Subcutaneous adipose tissue (tissue), 4 donors: Measurements from ENCODE around the gene TMEM107. TPM values are rescaled to one million over a fixed set of nuclear protein-coding genes. Genes with fewer than 3 reads are reported as not detected.

ENCODE experiments used
- CTCF ChIP-seq: fragments of 450-650 bp; IDR thresholded peaks from one replicate; pipeline ENCODE4 v1.5.1; 2016; ENCODE audit warnings: low read depth, mild to moderate bottlenecking, control low read depth, antibody characterized with exemption, moderate library complexity
- total RNA-seq, 4 donors: library from RNA; depleted of rRNA; stranded (reverse); fragments of >200 nt; gene quantifications; one replicate each; pipeline ENCODE4 v1.1.0, GENCODE V29; 2016

The TMEM107 gene
- total RNA-seq, 4 donors from 2014 or later = 14.3 to 23.8 (median 20.4) TPM

GRCh38 chr17:8153525-8153956 lies 22.6 kb downstream of the TMEM107 start:
- TF ChIP-seq CTCF = no peak

- no peak for TF ChIP-seq CTCF
These were observed 23.1 kb downstream of the TMEM107 start for GRCh38 chr17:8153031-8153451.

- TF ChIP-seq CTCF = no peak
These were observed 23.9 kb downstream of the TMEM107 start, which contains the start of gene PER1 for GRCh38 chr17:8152112-8152775. Gene PER1, minus strand, starts transcription at chr17:8152404. Its CDS starts 1,698 bp downstream, at chr17:8150706.

- TF ChIP-seq CTCF = no peak
These were observed 24.5 kb downstream of the TMEM107 start for GRCh38 chr17:8151641-8152111.

GRCh38 chr17:8151120-8151640 lies 25.0 kb downstream of the TMEM107 start:
- no peak for TF ChIP-seq CTCF

- TF ChIP-seq CTCF = no peak
These were observed 25.7 kb downstream of the TMEM107 start for GRCh38 chr17:8150194-8151119.
